ENCODE results near the gene LRRK1. TPM values are rescaled to one million over a fixed set of nuclear protein-coding genes. Genes with fewer than 3 reads are reported as not detected.

Gene LRRK1
- total RNA-seq, 1 donor from 2014 or later, result not detected

DNA sequence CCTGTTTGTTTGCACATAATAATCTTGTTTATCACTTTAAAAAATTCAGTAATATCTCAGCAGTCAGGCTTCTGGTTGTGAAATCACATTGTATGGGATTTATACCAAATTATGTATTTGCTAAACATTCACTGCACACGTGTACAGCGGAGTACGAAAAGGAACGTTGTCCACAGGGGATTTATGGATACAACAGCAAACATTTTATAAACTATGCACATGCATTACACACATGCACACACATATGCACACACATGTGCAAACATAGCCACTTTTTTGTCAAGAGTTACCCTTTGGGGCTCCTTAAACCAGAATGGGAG is 150.5 kb downstream of the LRRK1 start:
- Histone ChIP-seq H3K4me3 (no peak overlapping the region), H3K4me2 (peak overlapping the region; percentile 60), H3K4me1 (peaks cover 30% of the 10 kb centered on the region), H3F3A (ENCODE audit: low read depth) (peaks cover 36% of the 10 kb centered on the region), H3K9me3 (ENCODE audit: low read depth) (no peaks in the 10 kb centered on the region), H3K36me3 (no peaks in the 10 kb centered on the region), H3K79me2 (ENCODE audit: low read depth) (no peaks in the 10 kb centered on the region), H4K20me1 (ENCODE audit: low read depth) (no peaks in the 10 kb centered on the region), H3K27me3 (no peaks in the 10 kb centered on the region), H3K9ac (no peak overlapping the region), H2AFZ (replicated peaks) (no peak overlapping the region), H3K27ac (peak overlapping the region; percentile 87)
- no peak for DNase-seq (ENCODE audit: low spot score)
- Mint-ChIP-seq H3K36me3 (no peaks in the 10 kb centered on the region), H3K27me3 (ENCODE audit: insufficient read depth, low read depth) (peaks cover 8% of the 10 kb centered on the region), H3K4me3 (no peak overlapping the region), H3K9me3 (peaks cover 5% of the 10 kb centered on the region), H3K4me1 (peaks cover 44% of the 10 kb centered on the region), H3K27ac (peak overlapping the region; percentile 93)
- TF ChIP-seq EZH2phosphoT487 (IDR thresholded peaks at IDR 0.05) (no peak), EZH2 (IDR thresholded peaks at IDR 0.05) (no peak), CTCF (IDR thresholded peaks at IDR 0.05) (no peak)

GRCh38 chr15:101070024-101070423 is 150.9 kb downstream of the LRRK1 start:
- H3K9me3 Mint-ChIP-seq, result peaks cover 5% of the 10 kb centered on the region
- Histone ChIP-seq H3K9me3 (ENCODE audit: low read depth) (no peaks in the 10 kb centered on the region), H3K4me3 (no peak overlapping the region), H3K79me2 (ENCODE audit: low read depth) (no peaks in the 10 kb centered on the region), H3K27me3 (no peaks in the 10 kb centered on the region), H2AFZ (replicated peaks) (no peak overlapping the region), H4K20me1 (ENCODE audit: low read depth) (no peaks in the 10 kb centered on the region), H3K9ac (no peak overlapping the region), H3K27ac (no peak overlapping the region), H3K4me1 (peaks cover 30% of the 10 kb centered on the region), H3K36me3 (no peaks in the 10 kb centered on the region), H3F3A (ENCODE audit: low read depth) (peaks cover 36% of the 10 kb centered on the region), H3K4me2 (peak overlapping the region; percentile 60)
- peaks cover 8% of the 10 kb centered on the region for H3K27me3 Mint-ChIP-seq (ENCODE audit: insufficient read depth, low read depth)
- H3K4me3 Mint-ChIP-seq, result no peak overlapping the region
- TF ChIP-seq EZH2 (IDR thresholded peaks at IDR 0.05) (no peak), CTCF (IDR thresholded peaks at IDR 0.05) (no peak), EZH2phosphoT487 (IDR thresholded peaks at IDR 0.05) (no peak)
- no peak for DNase-seq (ENCODE audit: low spot score)
- peak overlapping the region; percentile 93 for H3K27ac Mint-ChIP-seq
- H3K36me3 Mint-ChIP-seq, result no peaks in the 10 kb centered on the region
- peaks cover 43% of the 10 kb centered on the region for H3K4me1 Mint-ChIP-seq

DNA sequence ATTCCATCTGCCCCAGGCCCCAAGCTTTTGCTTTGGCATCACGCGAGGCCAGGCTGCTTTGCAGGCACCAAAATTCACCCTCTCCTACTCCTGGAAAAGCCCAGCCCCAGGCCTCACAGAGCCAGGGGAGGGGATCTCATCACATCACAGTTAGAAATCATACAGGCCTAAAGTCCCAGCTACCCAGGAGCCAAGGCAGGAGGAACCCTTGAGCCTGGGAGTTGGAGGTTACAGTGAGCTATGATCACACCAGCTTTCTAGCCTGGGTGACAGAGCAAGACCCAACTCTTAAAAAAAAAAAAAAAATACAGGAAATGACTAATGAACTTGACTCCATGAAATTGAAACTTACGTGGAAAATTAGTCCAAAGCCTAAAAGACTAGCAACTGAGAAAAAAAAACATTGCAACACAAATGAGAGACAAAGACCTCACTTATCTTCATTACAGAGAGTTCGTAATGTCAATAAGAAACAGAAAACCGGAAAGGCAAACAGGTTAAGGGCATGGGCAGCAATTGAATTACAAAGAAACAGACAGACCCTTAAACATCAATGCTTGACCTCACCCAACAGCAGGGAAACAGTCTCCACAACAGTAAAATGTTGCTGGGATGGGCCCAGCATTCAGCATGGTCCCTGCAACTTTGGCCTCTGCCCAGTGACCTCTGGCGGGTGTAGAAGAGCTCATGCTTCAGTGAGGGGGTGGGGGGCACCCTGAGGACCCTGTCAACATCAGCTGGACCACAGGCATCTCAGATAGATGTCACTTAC is 151.5 kb downstream of the LRRK1 start:
- no peaks in the 10 kb centered on the region for H3K79me2 ChIP-seq (ENCODE audit: low read depth)
- no peaks in the 10 kb centered on the region for H3K27me3 ChIP-seq
- Mint-ChIP-seq H3K36me3 (no peaks in the 10 kb centered on the region), H3K27ac (peak overlapping the region; percentile 18), H3K9me3 (peaks cover 5% of the 10 kb centered on the region), H3K27me3 (ENCODE audit: insufficient read depth, low read depth) (peaks cover 8% of the 10 kb centered on the region), H3K4me3 (no peak overlapping the region), H3K4me1 (peaks cover 43% of the 10 kb centered on the region)
- H2AFZ ChIP-seq (replicated peaks), result no peak overlapping the region
- H3F3A ChIP-seq (ENCODE audit: low read depth), result peaks cover 36% of the 10 kb centered on the region
- H3K4me1 ChIP-seq, result peaks cover 30% of the 10 kb centered on the region
- no peak for DNase-seq (ENCODE audit: low spot score)
- no peak for TF ChIP-seq EZH2 (IDR thresholded peaks at IDR 0.05)
- TF ChIP-seq CTCF (IDR thresholded peaks at IDR 0.05), result no peak
- no peak for TF ChIP-seq EZH2phosphoT487 (IDR thresholded peaks at IDR 0.05)
- H3K36me3 ChIP-seq, result no peaks in the 10 kb centered on the region
- H3K4me2 ChIP-seq, result no peak overlapping the region
- H3K9ac ChIP-seq, result no peak overlapping the region
- H3K27ac ChIP-seq, result no peak overlapping the region
- no peaks in the 10 kb centered on the region for H3K9me3 ChIP-seq (ENCODE audit: low read depth)
- H3K4me3 ChIP-seq, result no peak overlapping the region
- H4K20me1 ChIP-seq (ENCODE audit: low read depth), result no peaks in the 10 kb centered on the region

Measured in neural progenitor cell (in vitro differentiated cells).